MM.1S (cell line): ENCODE data around the gene LASP1.

ENCODE experiments used
- CTCF ChIP-seq: fragments of 300-600 bp; sonication (generic); IDR thresholded peaks from 2 replicates; pipeline ENCODE4 v1.5.1; 2016; ENCODE audit warnings: antibody characterized with exemption, low read length, mixed read lengths
- EZH2 ChIP-seq: fragments of 300-600 bp; sonication (generic); optimal IDR thresholded peaks from 2 replicates; pipeline ENCODE3; 2017; ENCODE audit warnings: low read depth, mild to moderate bottlenecking, antibody characterized with exemption, low read length, mixed read lengths

- no peak for TF ChIP-seq CTCF
- TF ChIP-seq EZH2, result no peak
Measured at GRCh38 chr17:38960402-38960801, 90.5 kb downstream of the LASP1 start.
